Fibroblast of lung (primary cell): Measurements from ENCODE around the gene CAPG. TPM values are rescaled to one million over a fixed set of nuclear protein-coding genes. Genes with fewer than 3 reads are reported as not detected.

ENCODE experiments used
- DNase-seq, 2 donors: peaks; one replicate each; pipeline versions ENCODE4 v3.0.0 to v3.0.0-alpha.2; 2010; ENCODE audit warnings: low read depth in 2 of 2
- H2AFZ ChIP-seq: 2 replicates; pipeline ENCODE4 v1.5.1; 2012; ENCODE audit warnings: low read length, control low read depth, inconsistent platforms
- H3K27ac ChIP-seq: 2 replicates; pipeline ENCODE4 v1.5.1; 2011; ENCODE audit warnings: low read length, control low read depth; ENCODE audit not compliant: insufficient read depth
- H3K27me3 ChIP-seq: 2 replicates; pipeline ENCODE4 v1.5.1; 2011; ENCODE audit warnings: mild to moderate bottlenecking, low read length; ENCODE audit not compliant: control insufficient read depth, insufficient read depth
- H3K36me3 ChIP-seq: 2 replicates; pipeline ENCODE4 v1.5.1; 2011; ENCODE audit warnings: low read length; ENCODE audit not compliant: control insufficient read depth, insufficient read depth
- H3K4me1 ChIP-seq: 2 replicates; pipeline ENCODE4 v1.5.1; 2011; ENCODE audit warnings: low read length; ENCODE audit not compliant: control insufficient read depth, insufficient read depth; ENCODE audit errors: extremely low read depth
- H3K4me2 ChIP-seq: 2 replicates; pipeline ENCODE4 v1.5.1; 2011; ENCODE audit warnings: low read length, control low read depth; ENCODE audit not compliant: insufficient read depth; ENCODE audit errors: extremely low read depth
- H3K4me3 ChIP-seq, 4 experiments: fragments of 200-600 bp in 1 of 4; sonication (generic) in 1 of 4; replicated peaks in 1 of 4; 2 replicates each; pipeline ENCODE4 v1.5.1; 2011 to 2016; ENCODE audit warnings: low read length in 4 of 4, low read depth in 3 of 4, mild to moderate bottlenecking in 3 of 4, control low read depth in 2 of 4, inconsistent platforms in 1 of 4, mixed read lengths in 1 of 4; ENCODE audit not compliant: insufficient read depth in 1 of 4; ENCODE audit errors: control extremely low read depth in 1 of 4
- H3K79me2 ChIP-seq: 2 replicates; pipeline ENCODE4 v1.5.1; 2012; ENCODE audit warnings: mild to moderate bottlenecking, low read length, inconsistent platforms; ENCODE audit not compliant: control insufficient read depth, insufficient read depth
- H3K9ac ChIP-seq: 2 replicates; pipeline ENCODE4 v1.5.1; 2011; ENCODE audit warnings: mild to moderate bottlenecking, low read length, control low read depth; ENCODE audit not compliant: insufficient read depth
- H3K9me3 ChIP-seq: 2 replicates; pipeline ENCODE4 v1.5.1; 2012; ENCODE audit warnings: low read depth, low read length; ENCODE audit not compliant: control insufficient read depth, insufficient read depth
- H4K20me1 ChIP-seq: 2 replicates; pipeline ENCODE4 v1.5.1; 2011; ENCODE audit warnings: low read length; ENCODE audit not compliant: control insufficient read depth, insufficient read depth; ENCODE audit errors: extremely low read depth
- CTCF ChIP-seq, 2 donors: IDR thresholded peaks in 1 of 2; conservative IDR thresholded peaks in 1 of 2; 1 replicate in 1 of 2; 2 replicates in 1 of 2; pipeline ENCODE4 v1.5.1; 2011 to 2012; ENCODE audit warnings: low read length in 2 of 2, control low read depth in 1 of 2, inconsistent platforms in 1 of 2, low read depth in 1 of 2, mild to moderate bottlenecking in 1 of 2
- EZH2 ChIP-seq: IDR thresholded peaks from 2 replicates; pipeline ENCODE4 v1.5.1; 2012; ENCODE audit warnings: low read length, control low read depth, mild to moderate bottlenecking; ENCODE audit errors: missing control alignments
- polyA plus RNA-seq, 2 donors: library from polyadenylated mRNA; depleted of rRNA in 1 of 2; stranded (reverse) in 1 of 2; unstranded in 1 of 2; fragments of >200 nt; gene quantifications; 2 replicates each; pipeline ENCODE4 v1.2.1, GENCODE V29; 2011 to 2012; ENCODE audit warnings: missing spikeins in 1 of 2
- total RNA-seq: library from RNA; depleted of rRNA; stranded (reverse); fragments of >200 nt; gene quantifications from 2 replicates; pipeline ENCODE4 v1.2.1, GENCODE V29; 2014

Gene CAPG
- total and polyA plus RNA-seq, 2 donors (not counting 1 experiment from before 2014, with no cell fraction given), result 43.8 to 193 TPM

GRCh38 chr2:85413592-85414420, 3.6 kb upstream of the CAPG start:
- Histone ChIP-seq H3K27me3 (no peaks in the 10 kb centered on the region), H3K36me3 (no peaks in the 10 kb centered on the region), H4K20me1 (no peaks in the 10 kb centered on the region), H3K4me1 (peaks cover 2% of the 10 kb centered on the region), H3K4me2 (peak overlapping the region; percentile 79), H3K27ac (peak overlapping the region; percentile 42), H3K9ac (no peak overlapping the region), H3K79me2 (no peaks in the 10 kb centered on the region), H3K9me3 (no peaks in the 10 kb centered on the region), H3K4me3 (peak overlapping the region; percentile 41 to 69 (median 58)), H2AFZ (peak overlapping the region; percentile 58)
- DNase-seq, result peak; percentile 59 to 61
- TF ChIP-seq CTCF (conservative IDR thresholded peaks at IDR 0.05 in 1 of 2, IDR thresholded peaks at IDR 0.05 in 1 of 2; ENCODE audit: low read depth in 1 of 2, low read length in 2 of 2) (peak in 1 of 2 donors; percentile 2), EZH2 (no peak)

GRCh38 chr2:85411405-85411748, 1.2 kb upstream of the CAPG start:
- H3K27me3 ChIP-seq, result no peaks in the 10 kb centered on the region
- H2AFZ ChIP-seq, result no peak overlapping the region
- no peaks in the 10 kb centered on the region for H4K20me1 ChIP-seq
- H3K79me2 ChIP-seq, result no peaks in the 10 kb centered on the region
- no peaks in the 10 kb centered on the region for H3K9me3 ChIP-seq
- H3K4me1 ChIP-seq, result peaks cover 4% of the 10 kb centered on the region
- H3K27ac ChIP-seq, result no peak overlapping the region
- no peak overlapping the region for H3K9ac ChIP-seq
- TF ChIP-seq EZH2, result no peak
- no peak for TF ChIP-seq CTCF (conservative IDR thresholded peaks at IDR 0.05 in 1 of 2, IDR thresholded peaks at IDR 0.05 in 1 of 2; ENCODE audit: low read depth in 1 of 2, low read length in 2 of 2)
- DNase-seq, result no peak
- H3K36me3 ChIP-seq, result no peaks in the 10 kb centered on the region
- H3K4me3 ChIP-seq, result no peak overlapping the region
- H3K4me2 ChIP-seq, result no peak overlapping the region

GRCh38 chr2:85410584-85411404, 628 bp upstream of the CAPG start:
- Histone ChIP-seq H3K36me3 (no peaks in the 10 kb centered on the region), H3K4me2 (no peak overlapping the region), H2AFZ (no peak overlapping the region), H3K79me2 (no peaks in the 10 kb centered on the region), H3K9ac (no peak overlapping the region), H3K9me3 (no peaks in the 10 kb centered on the region), H4K20me1 (no peaks in the 10 kb centered on the region), H3K27ac (no peak overlapping the region), H3K4me3 (no peak overlapping the region), H3K4me1 (peaks cover 4% of the 10 kb centered on the region), H3K27me3 (no peaks in the 10 kb centered on the region)
- TF ChIP-seq EZH2, result no peak
- TF ChIP-seq CTCF (conservative IDR thresholded peaks at IDR 0.05 in 1 of 2, IDR thresholded peaks at IDR 0.05 in 1 of 2; ENCODE audit: low read depth in 1 of 2, low read length in 2 of 2), result no peak
- DNase-seq, result peak in 1 of 2 donors; percentile 32
